Adrenal gland (tissue), 12 donors: Measurements from ENCODE around the gene THAP4. TPM values are rescaled to one million over a fixed set of nuclear protein-coding genes. Genes with fewer than 3 reads are reported as not detected.

ENCODE experiments used
- DNase-seq, 7 donors: peaks; one replicate each; pipeline ENCODE4 v3.0.0-alpha.2; 2019 to 2020
- H3K27ac ChIP-seq, 5 donors: fragments of 200-600 bp; sonication (generic) in 4 of 5; 1 replicate in 3 of 5; 2 replicates in 2 of 5; pipeline versions ENCODE4 v1.5.1 to v1.8.0; 2016 to 2020; ENCODE audit warnings: mild to moderate bottlenecking in 1 of 5
- H3K27me3 ChIP-seq: fragments of 200-600 bp; 2 replicates; pipeline ENCODE4 v1.8.0; 2021
- H3K36me3 ChIP-seq, 2 donors: fragments of 200-600 bp; replicated peaks in 1 of 2; 1 replicate in 1 of 2; 2 replicates in 1 of 2; pipeline versions ENCODE4 v1.5.1 to v1.8.0; 2018 to 2022
- H3K4me1 ChIP-seq, 2 donors: fragments of 200-600 bp; replicated peaks in 1 of 2; 1 replicate in 1 of 2; 2 replicates in 1 of 2; pipeline versions ENCODE4 v1.5.1 to v1.8.0; 2018 to 2021
- H3K4me3 ChIP-seq, 4 donors: fragments of 200-600 bp; sonication (generic) in 3 of 4; one replicate each; pipeline ENCODE4 v1.5.1; 2016 to 2018
- H3K9me3 ChIP-seq, 3 donors: fragments of 200-600 bp; sonication (generic) in 1 of 3; replicated peaks in 1 of 3; 1 replicate in 2 of 3; 2 replicates in 1 of 3; pipeline versions ENCODE4 v1.5.1 to v1.8.0; 2016 to 2021
- POLR2A ChIP-seq, 2 donors: fragments of 450-650 bp; IDR thresholded peaks; one replicate each; pipeline ENCODE4 v1.6.1; 2017; ENCODE audit warnings: antibody characterized with exemption in 2 of 2, mild to moderate bottlenecking in 2 of 2, moderate library complexity in 1 of 2
- WGBS, 4 donors: extraction: QIAGEN DNeasy Blood & Tissue Kit in 2 of 4; methylation state at CpG; one replicate each; pipeline versions ENCODE4 v1.1.5 to v1.1.7; 2013 to 2017; 5-methylcytosine and 5-hydroxymethylcytosine counted together
- intact Hi-C, 2 donors: fragments of 100-400 bp; cut with DNase I; formaldehyde crosslinking; loops; one replicate each; pipeline versions ENCODE4 v1.14.1 to v1.15.0; 2022 to 2023
- polyA plus RNA-seq, 3 donors: library from polyadenylated mRNA; stranded (reverse); fragments of 200-250 nt in 2 of 3; fragments of 350-450 nt in 1 of 3; fragmentation: Illumina TruSeq in 1 of 3; extraction: RNeasy Lipid Tissue Mini Kit (QIAGEN cat#74804) in 1 of 3; gene quantifications; one replicate each; pipeline ENCODE4 v1.2.3, GENCODE V29; 2013 to 2014
- total RNA-seq, 9 donors: library from RNA; depleted of rRNA in 4 of 9; stranded (reverse); fragments of >200 nt in 4 of 9; fragments of 120-200 nt in 1 of 9; fragmentation: NEBNext Ultra II Directional in 1 of 9; extraction: Animal tissue kit (Norgen Biotek cat#: 25700) in 1 of 9; gene quantifications; one replicate each; pipeline versions ENCODE4 v1.1.0 to v1.2.4, GENCODE V29; 2013 to 2023
- TF ChIP-seq, protein P1 (sequence below), 6 experiments: fragments of 450-650 bp in 4 of 6; fragments of 200-600 bp in 2 of 6; sonication (generic) in 1 of 6; IDR thresholded peaks; 1 replicate in 5 of 6; 2 replicates in 1 of 6; pipeline versions ENCODE4 v1.5.1 to v1.8.0; 2016 to 2021; ENCODE audit warnings: antibody characterized with exemption in 6 of 6, mild to moderate bottlenecking in 2 of 6, moderate library complexity in 1 of 6
- donor health status: healthy with polysubstance abuse.
- donor health status: Bipolar disorder and iron deficiency.
- donor health status: DM: yes; HTN: yes; CAD: no.
- donor health status: DM: no; HTN: no; CAD: no.
- donor health status: DM: no; HTN: no; CAD: no.
- donor health status: DM: yes; HTN: yes; CAD: no.

THAP4 gene
- total and polyA plus RNA-seq, 12 donors, result 23.9 to 62.9 (median 41.1) TPM

DNA sequence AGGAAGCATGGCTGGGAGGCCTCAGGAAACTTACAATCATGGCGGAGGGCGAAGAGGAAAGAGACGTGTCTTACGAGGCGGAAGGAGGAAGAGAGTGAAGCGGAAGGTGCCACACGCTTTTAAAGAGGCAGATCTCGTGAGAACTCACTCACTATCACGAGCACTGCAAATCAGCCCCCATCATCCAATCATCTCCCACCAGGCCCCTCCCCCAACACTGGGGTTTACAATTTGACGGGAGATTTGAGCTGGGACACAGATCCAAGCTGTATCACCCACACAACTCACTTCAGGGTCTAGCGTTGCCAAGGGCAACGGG is 83.5 kb downstream of the THAP4 start:
- H3K9me3 ChIP-seq, result no peaks in the 10 kb centered on the region
- H3K27me3 ChIP-seq, result peaks cover 2% of the 10 kb centered on the region
- H3K36me3 ChIP-seq, result no peaks in the 10 kb centered on the region
- no peak for DNase-seq
- no peak overlapping the region for H3K27ac ChIP-seq
- TF ChIP-seq, protein P1, sequence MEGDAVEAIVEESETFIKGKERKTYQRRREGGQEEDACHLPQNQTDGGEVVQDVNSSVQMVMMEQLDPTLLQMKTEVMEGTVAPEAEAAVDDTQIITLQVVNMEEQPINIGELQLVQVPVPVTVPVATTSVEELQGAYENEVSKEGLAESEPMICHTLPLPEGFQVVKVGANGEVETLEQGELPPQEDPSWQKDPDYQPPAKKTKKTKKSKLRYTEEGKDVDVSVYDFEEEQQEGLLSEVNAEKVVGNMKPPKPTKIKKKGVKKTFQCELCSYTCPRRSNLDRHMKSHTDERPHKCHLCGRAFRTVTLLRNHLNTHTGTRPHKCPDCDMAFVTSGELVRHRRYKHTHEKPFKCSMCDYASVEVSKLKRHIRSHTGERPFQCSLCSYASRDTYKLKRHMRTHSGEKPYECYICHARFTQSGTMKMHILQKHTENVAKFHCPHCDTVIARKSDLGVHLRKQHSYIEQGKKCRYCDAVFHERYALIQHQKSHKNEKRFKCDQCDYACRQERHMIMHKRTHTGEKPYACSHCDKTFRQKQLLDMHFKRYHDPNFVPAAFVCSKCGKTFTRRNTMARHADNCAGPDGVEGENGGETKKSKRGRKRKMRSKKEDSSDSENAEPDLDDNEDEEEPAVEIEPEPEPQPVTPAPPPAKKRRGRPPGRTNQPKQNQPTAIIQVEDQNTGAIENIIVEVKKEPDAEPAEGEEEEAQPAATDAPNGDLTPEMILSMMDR (IDR thresholded peaks at IDR 0.05), result no peak
- TF ChIP-seq POLR2A (IDR thresholded peaks at IDR 0.05), result no peak
- intact Hi-C loops, result no loop called here
- H3K4me1 ChIP-seq, result no peaks in the 10 kb centered on the region
- WGBS, 4 donors, result 76 to 80% (median 79%) methylated on average over 12 of the region's 12 CpGs
- H3K4me3 ChIP-seq, result no peak overlapping the region

DNA sequence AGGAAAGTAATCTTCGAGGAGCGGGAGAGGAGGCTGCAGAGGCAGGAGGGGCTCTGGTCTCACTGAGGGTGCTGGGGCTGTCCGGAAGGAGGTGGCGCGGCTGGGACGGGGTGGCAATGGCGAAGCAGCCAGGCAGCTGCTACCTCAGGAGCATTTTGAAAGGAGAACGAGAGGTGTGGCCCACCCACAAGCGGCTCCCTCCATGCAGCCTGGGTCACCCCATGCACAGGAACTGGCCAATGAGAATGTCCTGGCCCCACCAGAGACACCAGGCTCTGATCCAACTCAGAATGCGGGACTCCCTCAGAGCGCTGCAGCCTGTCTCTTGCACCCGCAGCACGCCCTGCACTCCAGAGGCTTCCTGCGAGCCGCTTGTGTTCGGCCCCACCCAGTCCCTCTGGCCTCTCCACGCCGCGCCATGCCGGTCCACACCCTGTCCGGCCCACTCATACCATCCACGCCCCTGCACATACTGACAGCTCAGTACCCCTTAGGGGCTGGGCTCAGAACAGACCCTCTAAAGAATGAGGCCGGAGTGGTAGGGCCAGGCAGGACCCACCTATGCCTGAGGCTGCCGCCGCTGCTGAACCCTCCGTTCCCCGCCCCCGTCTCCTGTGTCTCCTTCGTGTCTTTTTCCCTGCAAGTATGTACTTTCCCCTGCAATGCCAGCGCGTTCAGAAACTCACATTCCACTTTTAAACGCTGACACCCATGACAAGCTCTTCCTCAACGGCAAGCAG is 84.8 kb downstream of the THAP4 start:
- WGBS, 4 donors, result 80 to 89% (median 84%) methylated on average over 17 to 33 of the region's 33 CpGs
- H3K27ac ChIP-seq, result no peak overlapping the region
- H3K9me3 ChIP-seq, result no peaks in the 10 kb centered on the region
- H3K4me3 ChIP-seq, result no peak overlapping the region
- no peak for DNase-seq
- TF ChIP-seq POLR2A (IDR thresholded peaks at IDR 0.05), result no peak
- TF ChIP-seq, protein P1 (IDR thresholded peaks at IDR 0.05), result no peak
- intact Hi-C loops, result no loop called here
- no peaks in the 10 kb centered on the region for H3K27me3 ChIP-seq
- no peaks in the 10 kb centered on the region for H3K36me3 ChIP-seq
- H3K4me1 ChIP-seq, result no peaks in the 10 kb centered on the region

DNA sequence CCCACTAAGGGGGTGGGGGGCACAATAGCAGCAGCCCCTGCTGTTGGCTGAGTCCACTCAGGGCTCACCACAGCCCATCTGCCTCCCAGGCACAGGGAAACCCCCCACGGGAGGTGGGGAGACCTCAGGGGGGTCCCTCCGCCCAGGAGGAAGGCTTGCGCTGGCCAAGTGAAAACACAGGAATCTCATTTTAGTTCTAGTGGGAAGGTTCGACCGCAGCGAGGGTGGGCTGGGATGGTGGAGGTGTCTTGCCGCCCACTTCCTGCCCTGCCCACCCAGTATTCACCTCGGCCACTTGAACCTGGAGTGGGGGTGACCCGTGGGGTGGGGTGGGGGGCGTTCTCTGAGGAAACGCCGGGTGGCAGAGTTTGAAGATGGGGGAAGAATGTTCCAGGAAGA is 85.4 kb downstream of the THAP4 start:
- Histone ChIP-seq H3K36me3 (no peaks in the 10 kb centered on the region), H3K4me3 (no peak overlapping the region), H3K9me3 (no peaks in the 10 kb centered on the region), H3K4me1 (no peaks in the 10 kb centered on the region), H3K27ac (no peak overlapping the region), H3K27me3 (no peaks in the 10 kb centered on the region)
- WGBS, 4 donors, result 61 to 79% (median 67%) methylated on average over 7 to 12 of the region's 12 CpGs
- no peak for TF ChIP-seq POLR2A (IDR thresholded peaks at IDR 0.05)
- TF ChIP-seq, protein P1 (IDR thresholded peaks at IDR 0.05), result no peak
- intact Hi-C loops, result no loop called here
- DNase-seq, result no peak

DNA sequence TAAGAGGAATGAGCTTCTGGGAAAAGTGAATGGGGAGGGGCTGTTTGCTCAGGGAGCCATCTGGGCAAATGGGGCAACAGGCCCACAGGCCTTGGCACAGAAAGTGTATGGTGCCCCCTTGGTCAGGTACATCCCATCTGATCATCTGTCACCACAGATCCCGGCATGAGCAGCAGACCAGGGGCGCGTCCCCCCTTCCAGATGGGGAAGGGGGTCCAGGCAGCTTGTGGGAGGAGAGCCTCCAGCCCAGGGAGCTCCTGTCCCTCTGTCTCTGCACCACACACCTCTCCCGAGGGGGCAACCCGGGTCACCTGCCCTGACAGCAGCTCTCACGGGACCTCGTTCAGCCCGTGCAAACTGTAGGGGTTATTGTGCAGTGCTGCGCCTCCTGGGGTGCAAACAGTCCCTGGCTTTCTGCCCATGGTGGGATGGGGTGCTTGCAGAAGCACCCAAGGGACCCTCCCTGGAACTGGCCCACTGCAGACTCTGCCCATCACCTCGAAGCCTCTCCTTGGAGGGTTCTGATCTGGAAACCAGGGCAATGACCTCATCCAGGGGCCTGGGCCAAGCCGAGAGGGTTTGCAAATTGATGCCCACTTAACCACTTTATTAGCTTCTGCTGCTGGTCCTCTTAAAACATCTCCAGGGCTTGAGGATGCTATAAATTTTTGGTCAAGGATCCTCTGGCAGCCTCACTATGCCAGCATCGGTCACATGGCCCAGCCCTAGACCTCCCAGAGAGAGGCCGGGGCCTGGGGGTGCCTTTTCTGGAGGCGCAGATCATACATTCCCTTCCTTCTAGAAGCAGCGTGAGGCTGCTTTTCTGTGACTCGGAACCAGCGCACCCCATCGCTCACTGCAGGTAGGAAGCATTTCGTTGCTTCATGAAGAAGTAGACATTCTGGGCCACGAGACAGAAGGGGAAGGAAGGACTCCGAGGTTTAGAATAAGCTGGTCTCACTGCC is 86.1 kb downstream of the THAP4 start:
- intact Hi-C loops, result no loop called here
- H3K27ac ChIP-seq, result no peak overlapping the region
- WGBS, 4 donors, result 78 to 83% (median 81%) methylated on average over 11 to 21 of the region's 21 CpGs

More for the DNA sequence above, 86.1 kb downstream of the THAP4 start:
- Histone ChIP-seq H3K4me1 (no peaks in the 10 kb centered on the region), H3K27me3 (no peaks in the 10 kb centered on the region), H3K36me3 (no peaks in the 10 kb centered on the region), H3K9me3 (no peaks in the 10 kb centered on the region), H3K4me3 (no peak overlapping the region)
- no peak for DNase-seq
- TF ChIP-seq POLR2A (IDR thresholded peaks at IDR 0.05), result no peak
- TF ChIP-seq, protein P1 (IDR thresholded peaks at IDR 0.05), result no peak
